Activated effector memory CD4-positive, alpha-beta T cell treated with anti-CD3 and anti-CD28 coated beads, Interleukin-2, amount 50 U/mL, for 16 hours (primary cell): ENCODE data around the gene HACD4.
"Not testable (repeated sequence)": the region's sequence is repeated elsewhere in the genome, so short reads cannot be mapped to it uniquely, and the experiment has no call there.

Source experiments
- DNase-seq: peaks from one replicate; pipeline ENCODE4 v3.0.0-alpha.2; 2020

The HACD4 gene

DNA sequence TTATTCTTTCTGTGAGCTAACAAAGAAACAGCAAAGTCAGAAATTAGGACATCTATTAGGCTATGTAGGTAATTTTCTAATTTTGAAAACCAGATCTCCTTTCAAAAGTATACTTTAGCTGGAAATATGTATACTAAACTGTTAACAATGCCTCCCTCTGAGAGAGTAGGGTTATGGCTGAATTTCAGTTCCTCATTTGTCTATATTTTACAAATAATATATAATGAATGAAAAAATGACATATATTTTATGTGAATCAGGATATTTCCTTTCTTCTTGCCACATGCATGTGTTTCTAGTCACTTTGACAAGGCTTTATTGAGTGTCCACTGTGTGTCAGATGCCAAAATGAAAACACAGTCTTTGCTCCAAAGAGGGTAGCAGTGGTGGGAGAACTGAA, 15.4 kb downstream of the HACD4 start:
- DNase-seq, result no peak

DNA sequence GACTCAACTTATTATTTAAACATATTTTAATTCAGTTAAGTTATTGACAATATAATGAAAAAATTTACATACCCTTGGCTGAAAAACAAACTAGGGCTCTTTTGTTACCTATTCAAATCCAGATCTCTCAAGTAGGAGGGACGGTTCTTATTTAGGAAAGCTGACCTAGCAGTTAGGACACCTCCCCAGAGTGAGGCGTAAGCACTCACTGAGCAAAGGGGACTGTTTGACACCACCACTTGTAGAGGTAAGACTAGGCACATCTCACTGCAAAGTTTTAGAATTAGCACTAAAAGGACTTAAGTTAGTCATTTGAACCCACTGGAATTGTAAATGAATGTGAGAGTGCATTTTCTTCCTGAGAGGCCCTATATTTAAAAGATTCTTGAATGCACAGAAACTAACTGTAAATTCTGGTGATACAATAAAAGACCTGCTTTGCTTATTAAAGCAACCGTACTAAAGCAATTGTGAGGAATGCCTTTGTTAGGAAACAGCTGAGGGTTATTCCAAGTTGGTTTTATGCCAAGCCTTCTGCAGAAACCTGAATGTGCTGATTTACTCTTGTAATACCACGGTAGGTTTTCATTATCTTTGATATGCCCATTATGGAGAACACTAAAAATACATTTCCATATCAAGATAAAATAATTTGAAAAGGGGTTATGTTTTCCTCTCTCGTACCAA, 16.2 kb downstream of the HACD4 start:
- DNase-seq, result no peak

DNA sequence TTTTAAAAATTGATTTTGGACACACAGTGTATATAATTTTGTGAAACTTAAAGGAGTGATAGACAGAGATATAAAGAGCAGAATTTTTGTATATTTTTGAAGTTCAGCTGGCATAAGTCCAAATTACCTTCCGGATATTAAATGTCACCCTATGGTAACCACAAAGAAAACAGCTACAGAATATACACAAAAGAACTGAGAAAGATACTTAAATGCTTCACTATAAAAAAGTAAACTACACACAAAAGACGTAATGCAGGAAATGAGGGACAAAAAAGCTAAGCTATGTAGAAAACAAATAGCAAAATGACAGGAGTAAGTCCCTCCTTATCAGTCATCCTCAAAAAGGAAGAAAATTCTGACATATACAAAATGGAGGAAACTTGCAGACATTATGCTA, 29.4 kb downstream of the HACD4 start:
- DNase-seq, result no peak

DNA sequence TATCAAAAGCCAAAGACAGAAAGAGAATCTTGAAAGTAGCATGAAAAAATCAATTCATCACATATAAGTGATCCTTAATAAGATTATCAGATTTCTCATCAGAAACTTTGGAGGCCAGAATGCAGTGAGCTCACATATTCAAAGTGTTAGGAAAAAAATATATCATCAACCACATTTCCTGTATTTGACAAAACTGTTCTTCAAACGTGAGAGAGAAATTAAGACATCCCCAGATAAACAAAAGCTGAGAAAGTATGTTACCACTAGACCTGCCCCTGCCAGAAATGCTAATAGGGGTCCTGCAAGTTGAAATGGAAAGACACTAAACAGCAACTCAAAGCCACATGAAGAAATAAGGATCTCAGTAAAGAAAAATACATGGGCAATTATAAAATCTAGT, 29.9 kb downstream of the HACD4 start:
- no peak for DNase-seq

DNA sequence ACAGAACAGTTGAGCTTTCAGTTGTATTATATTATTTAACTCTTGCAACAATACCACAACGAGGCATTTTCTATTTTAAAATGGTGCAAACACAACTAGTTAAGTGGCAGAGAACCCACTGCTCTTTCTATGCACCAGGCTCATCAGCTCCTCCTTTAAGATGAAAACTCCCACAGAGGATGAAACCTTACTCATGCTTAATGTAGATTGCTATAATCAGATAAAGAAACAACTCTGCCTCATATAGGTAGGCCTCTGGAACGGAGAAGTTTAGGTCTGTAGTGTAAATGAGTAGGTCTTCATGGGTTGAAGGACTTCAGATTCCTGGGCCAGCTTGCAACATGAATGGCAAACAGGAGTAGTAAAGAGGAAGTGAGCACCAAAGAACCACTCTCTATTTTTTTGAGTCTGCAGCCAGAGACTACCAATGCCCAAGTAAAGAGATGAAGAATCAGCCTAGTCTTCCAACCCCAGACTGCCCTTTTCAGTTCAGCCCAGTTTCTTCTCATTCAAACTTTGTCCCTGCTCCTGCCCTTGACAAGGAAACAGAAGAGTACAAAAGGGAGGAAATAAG, 33.9 kb downstream of the HACD4 start:
- DNase-seq, result no peak

DNA sequence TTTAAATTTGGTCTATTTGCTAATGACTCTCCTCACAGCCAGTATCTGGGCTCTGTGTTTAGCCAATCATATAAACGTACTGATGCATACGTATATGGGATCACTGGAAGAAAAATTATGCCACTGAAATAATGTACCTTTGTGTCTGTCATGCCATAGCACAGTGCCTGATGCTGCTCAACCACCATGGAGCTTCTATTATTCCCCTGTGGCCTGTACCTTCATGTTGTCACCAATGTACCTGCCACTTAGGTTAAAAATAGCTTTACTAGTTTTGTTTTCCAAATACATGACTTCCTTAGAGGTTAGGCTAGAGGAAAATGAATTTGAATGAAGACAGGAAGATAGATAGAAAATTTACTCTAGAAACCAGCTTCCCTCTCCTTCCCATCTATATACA, 34.6 kb downstream of the HACD4 start:
- no peak for DNase-seq

DNA sequence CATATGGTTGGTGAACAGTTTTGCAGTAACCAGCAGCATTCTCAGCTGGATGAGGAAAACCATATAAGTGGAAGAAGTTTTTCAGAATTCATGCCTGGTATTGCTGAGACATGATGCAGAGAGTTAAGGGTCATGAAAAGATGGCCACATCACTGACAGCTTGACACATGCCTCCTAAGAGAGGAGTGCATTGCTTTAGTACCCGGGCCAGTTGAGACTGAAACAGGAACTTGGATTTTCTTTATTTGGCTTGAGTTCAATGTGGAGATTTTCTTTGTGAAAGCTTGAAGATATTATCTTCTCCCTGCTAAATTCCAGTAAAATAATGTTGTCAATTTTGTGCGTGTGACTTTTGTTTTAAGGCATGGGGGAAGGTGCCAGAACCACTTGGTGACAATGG, 35.8 kb downstream of the HACD4 start:
- DNase-seq, result no peak

DNA sequence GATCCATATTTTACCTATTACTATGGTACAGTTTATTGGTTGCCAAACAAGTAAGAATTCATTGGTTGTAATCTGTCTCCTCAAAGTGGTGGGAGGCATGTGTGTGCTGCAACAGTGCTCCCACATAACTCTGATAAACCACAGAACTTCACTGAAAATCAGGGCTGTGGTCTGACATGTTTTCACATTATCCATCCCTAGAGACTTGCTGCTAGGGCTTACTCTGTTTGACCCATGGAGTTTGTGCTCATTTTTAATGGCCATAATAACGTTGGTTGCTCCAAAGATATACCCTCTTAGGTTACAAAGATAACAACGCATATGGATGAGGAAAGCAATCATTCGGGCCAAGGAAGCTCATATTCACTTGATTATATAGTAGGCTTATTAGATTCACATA, 37.0 kb downstream of the HACD4 start:
- DNase-seq, result no peak

DNA sequence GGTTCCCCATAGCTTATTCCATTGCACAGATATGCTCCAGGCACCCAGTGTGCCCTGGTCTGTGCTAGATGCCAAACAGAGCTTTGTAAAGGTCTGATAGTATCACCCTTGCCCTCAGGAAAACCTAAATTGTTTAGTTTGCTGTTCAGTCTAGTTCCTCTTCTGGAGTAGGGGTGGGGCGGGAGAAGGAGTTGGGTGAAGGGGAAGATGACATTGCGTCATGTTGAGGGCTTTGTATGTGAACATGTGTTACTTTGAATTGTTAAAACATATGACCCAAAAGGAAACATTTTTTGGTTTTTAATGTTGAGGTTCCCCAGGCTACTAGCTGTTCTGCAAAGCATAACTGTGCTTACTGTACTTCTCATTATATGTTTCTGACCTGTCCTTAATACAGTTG, 40.6 kb downstream of the HACD4 start:
- no peak for DNase-seq

DNA sequence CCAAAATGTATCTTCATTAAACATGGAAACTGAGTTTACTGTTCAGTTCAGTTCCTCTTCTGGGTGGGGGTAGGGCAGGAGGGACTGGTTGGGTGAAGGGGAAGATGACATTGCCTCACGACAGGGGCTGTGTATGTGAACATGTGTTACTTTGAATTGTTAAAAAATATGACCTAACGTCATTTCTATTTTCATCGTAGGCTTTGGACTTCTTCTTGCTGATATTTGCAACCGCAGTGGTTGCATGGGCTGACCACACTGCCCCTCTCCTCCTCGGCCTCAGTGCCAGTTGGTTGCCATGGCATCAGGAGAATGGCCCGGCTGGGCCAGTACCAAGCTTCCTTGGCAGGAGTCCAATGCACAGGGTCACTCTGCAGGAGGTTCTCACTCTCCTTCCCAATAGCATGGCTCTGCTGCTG, 41.5 kb downstream of the HACD4 start:
- DNase-seq, result no peak

DNA sequence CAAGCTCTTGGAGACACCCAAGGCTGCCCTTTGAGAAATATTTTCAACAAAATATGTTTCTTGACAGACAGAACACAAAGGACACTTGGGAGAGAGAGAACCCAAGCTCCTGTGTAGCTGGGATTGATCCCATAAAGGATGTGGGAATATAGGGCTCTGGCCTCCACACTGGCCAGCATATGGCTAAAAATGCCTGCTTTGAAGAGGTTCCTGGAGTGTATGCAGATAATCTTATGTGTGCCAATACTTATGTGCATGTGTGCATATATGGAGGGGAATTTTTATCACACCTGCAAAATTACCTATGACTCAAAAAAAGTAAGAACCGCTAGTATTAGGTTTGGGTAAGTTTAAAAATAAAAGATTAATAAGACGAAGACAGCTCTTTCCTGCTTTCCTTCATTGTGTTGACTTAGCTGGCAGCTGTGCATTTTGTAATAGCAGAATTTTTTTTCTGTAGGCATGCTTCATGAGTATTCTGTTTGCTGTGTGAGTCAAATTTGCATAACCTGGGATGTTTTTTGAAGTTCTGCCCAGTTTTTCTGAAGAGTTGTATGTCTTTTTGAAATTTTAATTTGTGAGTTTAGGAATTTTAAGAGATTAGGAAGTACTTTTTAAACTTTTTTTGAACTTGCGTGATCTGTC, 42.6 kb downstream of the HACD4 start:
- no peak for DNase-seq

DNA sequence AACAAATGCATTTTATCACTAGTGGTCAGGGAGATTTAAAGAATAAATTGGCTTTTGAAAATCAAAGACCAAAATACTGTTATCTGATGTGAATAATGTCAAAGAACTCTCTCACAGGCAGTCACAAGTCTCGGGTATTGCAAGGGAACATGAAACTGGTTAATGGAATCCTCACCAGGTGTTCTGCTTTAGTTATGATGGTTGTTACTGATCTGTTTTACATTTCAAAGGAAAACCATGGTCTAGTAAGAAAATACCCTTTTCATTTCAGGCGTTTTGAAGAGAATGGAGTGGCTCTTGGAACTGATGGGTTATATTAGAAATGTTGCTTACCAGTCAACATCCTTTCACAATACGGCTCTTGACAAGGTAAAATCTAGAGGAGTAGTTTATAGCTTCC, 43.4 kb downstream of the HACD4 start:
- DNase-seq, result no peak

DNA sequence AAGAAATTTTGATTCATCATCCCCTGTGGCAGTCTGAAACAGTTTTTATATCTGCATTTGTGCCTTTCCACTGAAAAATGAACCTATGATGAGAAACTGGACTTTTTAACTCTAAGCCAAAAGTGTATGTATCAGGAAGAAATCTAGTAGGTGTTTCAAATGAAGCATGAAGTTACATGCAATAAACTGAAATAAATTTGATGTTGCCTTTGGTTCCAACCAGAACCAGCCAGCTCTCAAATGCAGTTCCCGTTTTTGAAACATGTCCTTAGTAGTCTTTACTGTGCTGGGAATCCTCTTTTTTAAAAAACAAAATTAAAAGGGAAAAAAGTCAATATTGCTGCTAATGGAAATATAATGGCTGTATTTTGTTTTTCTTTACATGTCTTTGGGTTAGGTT, 43.9 kb downstream of the HACD4 start:
- DNase-seq, result no peak

DNA sequence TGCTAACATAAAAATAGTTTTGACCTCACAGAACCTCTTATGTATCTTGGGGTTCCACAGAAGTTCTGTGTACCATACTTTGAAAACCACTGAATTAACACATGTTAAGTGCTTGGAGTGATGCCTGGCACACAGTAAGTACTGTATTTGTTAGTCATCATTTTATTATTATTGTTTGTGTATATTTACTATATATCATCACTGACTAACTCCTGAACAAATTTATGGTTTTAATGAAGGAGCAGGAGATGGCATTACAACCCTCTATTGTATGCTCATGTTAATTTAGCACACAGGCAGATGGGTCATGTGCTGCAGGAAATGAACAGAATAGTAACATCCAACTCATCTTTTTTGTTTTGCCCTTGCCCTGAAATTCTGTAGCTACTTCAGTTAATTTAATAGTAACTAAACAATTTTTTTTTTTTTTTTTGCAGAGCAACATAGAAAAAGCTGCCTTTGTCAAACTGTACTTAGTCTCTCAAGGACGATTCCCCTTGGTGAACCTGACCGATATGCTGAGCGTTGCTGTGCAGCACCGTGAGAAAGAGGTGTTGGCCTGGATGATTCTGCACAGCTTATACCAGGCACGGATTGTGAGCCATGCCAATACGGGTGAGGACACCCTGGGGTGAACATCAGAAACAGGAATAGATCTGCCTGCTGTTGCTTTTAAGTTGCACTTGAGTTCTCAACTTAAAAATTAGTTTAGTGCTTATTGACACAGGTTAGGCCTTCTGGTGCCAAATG, 45.4 kb downstream of the HACD4 start:
- DNase-seq, result no peak

DNA sequence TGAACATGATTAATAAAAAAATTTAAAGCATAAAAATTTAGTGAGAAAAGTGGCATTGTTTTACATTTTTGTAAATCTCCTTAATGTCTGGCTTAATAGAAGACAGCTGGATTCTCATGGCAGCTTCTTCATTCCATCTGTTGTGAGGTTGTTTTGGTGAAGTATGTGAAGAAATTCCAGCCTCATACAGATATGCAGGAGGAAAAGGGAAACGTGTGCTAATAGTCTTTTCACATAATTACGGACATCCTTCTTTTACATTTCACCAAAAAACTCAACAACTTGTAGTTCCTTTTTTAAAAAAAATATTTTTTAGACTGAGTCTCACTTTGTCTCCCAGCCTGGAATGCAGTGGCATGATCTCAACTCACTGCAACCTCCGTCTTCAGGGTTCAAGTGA, 46.9 kb downstream of the HACD4 start:
- no peak for DNase-seq

DNA sequence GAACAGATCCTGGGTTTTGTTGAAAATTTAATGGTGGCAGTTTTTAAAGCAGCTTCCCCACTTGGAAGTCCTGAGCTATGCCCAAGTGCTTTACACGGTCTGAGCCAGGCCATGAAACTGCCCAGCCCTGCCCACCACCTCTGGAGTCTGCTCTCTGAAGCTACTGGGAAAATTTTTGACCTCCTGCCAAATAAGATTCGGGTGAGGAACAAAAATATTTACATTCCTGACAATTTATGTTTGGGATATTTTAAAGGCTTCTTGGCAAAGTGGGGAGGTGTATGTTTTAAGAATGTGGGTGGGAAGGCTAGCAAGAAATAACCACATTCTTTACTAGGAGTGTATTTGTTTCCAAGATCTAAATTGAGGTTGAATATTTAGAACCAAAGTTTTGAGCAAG, 50.0 kb downstream of the HACD4 start:
- DNase-seq, result no peak

DNA sequence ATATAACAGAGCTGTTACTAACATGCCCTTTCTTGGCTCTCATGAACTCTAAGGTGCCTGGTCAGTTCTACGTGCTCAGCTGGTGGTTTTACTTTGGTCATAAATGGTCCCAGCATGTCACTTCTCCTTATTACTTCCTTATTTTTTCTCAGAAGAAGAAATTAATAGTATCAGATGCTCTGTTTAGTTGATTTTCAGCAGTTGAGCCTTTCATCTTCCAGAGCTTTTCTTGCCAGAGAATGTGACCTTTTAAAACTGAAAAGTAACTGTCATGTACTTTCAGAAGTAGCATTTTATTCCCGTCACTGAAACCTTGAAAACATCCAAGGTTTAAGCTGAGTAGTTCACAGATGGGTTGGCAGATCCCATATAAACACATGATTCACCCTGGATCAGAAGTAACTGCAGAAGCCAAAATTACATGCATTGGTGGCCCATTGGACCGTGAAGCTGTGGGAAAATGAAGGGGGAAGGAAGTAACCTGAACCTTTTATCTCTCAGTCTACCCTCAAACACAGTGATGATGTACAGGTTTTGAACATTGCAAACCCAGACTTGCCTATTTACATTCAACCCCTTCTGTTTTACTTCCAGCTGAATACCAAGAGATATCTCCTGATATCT, 50.5 kb downstream of the HACD4 start:
- DNase-seq, result no peak

DNA sequence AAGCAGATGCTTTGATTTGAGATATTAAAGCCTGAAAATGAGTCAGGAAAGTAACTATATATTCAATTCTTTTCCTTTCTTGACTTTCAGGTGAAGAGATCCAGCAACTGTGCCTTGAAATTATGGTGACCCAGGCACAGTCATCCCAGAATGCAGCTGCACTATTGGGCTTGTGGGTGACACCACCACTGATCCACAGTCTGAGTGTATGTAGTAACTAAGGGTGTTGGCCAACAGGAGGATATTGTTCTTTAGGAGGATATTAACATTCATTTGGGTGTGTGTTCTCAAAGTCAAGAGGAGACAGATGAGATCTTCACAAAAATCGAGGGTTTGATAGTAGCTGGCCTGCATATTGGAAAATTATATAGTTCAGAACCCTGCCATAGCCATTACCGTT, 53.2 kb downstream of the HACD4 start:
- DNase-seq, result no peak

DNA sequence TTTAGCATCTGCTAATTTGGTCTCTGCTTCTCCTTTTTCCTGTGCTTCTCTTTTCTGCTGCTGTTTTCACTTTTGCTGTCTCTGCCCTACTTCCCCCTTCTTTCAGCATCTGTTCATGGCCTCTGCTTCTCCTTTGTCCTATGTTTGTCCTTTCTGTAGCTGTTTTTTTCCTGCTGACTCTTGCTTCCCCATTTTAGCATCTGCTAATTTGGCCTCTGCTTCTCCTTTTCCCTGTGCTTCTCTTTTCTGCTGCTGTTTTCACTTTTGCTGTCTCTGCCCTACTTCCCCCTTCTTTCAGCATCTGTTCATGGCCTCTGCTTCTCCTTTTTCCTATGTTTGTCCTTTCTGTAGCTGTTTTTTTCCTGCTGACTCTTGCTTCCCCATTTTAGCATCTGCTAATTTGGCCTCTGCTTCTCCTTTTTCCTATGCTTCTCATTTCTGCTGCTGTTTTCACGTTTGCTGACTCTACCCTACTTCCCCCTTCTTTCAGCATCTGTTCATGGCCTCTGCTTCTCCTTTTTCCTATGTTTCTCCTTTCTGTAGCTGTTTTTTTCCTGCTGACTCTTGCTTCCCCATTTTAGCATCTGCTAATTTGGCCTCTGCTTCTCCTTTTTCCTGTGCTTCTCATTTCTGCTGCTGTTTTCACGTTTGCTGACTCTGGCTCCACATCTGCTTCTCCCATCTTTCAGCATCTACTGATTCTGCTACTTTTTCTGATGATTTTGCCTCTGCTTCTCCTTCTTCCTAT, 57.1 kb downstream of the HACD4 start:
- DNase-seq, result not testable (repeated sequence)

DNA sequence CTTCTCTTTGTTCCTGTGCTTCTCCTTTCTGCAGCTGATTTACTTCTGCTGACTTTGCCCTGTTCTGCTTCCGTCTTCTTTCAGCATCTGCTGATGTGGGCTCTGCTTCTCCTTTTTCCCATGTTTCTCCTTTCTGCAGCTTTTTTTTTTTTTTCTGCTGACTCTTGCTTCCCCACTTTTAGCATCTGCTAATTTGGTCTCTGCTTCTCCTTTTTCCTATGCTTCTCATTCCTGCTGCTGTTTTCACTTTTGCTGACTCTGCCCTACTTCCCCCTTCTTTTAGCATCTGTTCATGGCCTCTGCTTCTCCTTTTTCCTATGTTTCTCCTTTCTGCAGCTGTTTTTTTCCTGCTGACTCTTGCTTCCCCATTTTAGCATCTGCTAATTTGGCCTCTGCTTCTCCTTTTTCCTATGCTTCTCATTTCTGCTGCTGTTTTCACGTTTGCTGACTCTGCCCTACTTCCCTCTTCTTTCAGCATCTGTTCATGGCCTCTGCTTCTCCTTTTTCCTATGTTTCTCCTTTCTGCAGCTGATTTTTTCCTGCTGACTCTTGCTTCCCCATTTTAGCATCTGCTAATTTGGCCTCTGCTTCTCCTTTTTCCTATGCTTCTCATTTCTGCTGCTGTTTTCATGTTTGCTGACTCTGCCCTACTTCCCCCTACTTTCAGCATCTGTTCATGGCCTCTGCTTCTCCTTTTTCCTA, 58.0 kb downstream of the HACD4 start:
- DNase-seq, result not testable (repeated sequence)

DNA sequence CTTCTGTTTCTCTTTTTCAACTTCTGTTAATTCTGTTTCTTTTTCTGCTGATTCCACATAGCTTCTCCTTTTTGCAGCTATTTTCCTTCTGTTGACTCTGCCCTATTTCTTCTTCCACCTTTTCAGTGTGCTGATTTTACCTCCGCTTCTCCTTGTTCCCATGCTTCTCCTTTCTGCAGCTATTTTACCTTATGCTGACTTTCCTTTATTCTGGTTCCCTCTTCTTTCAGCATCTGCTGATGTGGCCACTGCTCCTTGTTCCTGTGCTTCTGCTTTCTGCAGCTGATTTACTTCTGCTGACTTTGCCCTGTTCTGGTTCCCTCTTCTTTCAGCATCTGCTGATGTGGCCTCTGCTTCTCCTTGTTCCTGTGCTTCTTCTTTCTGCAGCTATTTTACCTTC, 58.8 kb downstream of the HACD4 start:
- DNase-seq, result no peak
